GM21825 (cell line): ENCODE measurements around the gene FLT1.

ENCODE experiments used
- ATAC-seq: cut with Tn5 transposase; IDR thresholded peaks from one replicate; pipeline ENCODE4 v1.9.1; 2021; ENCODE audit warnings: mild to moderate bottlenecking, moderate library complexity; ENCODE audit not compliant: unreplicated experiment

FLT1 gene

GRCh38 chr13:28273919-28274318 lies 221.0 kb downstream of the FLT1 start:
- ATAC-seq = no peak

GRCh38 chr13:28271056-28271840 lies 223.7 kb downstream of the FLT1 start:
- ATAC-seq = no peak

GRCh38 chr13:28268800-28269223 lies 226.1 kb downstream of the FLT1 start:
- peak; percentile 97 for ATAC-seq

GRCh38 chr13:28267497-28267896 lies 227.4 kb downstream of the FLT1 start:
- ATAC-seq = no peak

- no peak for ATAC-seq
These were observed 236.5 kb downstream of the FLT1 start for GRCh38 chr13:28258417-28258816.

GRCh38 chr13:28257305-28257704 lies 237.6 kb downstream of the FLT1 start:
- no peak for ATAC-seq

- no peak for ATAC-seq
These were observed 242.4 kb downstream of the FLT1 start for GRCh38 chr13:28252547-28252946.

- ATAC-seq = no peak
These were observed 243.5 kb downstream of the FLT1 start for GRCh38 chr13:28251466-28251865.

GRCh38 chr13:28250542-28250941 lies 244.4 kb downstream of the FLT1 start:
- no peak for ATAC-seq
